MM.1S (cell line): ENCODE data around the gene MARS2.

Experiments
- CTCF ChIP-seq: fragments of 300-600 bp; sonication (generic); IDR thresholded peaks from 2 replicates; pipeline ENCODE4 v1.5.1; 2016; ENCODE audit warnings: antibody characterized with exemption, low read length, mixed read lengths
- EZH2phosphoT487 ChIP-seq: fragments of 300-600 bp; sonication (generic); IDR thresholded peaks from 2 replicates; pipeline ENCODE4 v1.6.1; 2018; ENCODE audit warnings: antibody characterized with exemption, low read length

- TF ChIP-seq EZH2phosphoT487 (no peak), CTCF (no peak)
These were observed 43.5 kb upstream of the MARS2 start for GRCh38 chr2:197661626-197662025.
